Ovary (tissue), 3 donors: Measurements from ENCODE around the gene STRN4.
"Not testable (repeated sequence)": the region's sequence is repeated elsewhere in the genome, so short reads cannot be mapped to it uniquely, and the experiment has no call there.

Experiments
- EP300 ChIP-seq: sonication (generic); formaldehyde crosslinking; IDR thresholded peaks from one replicate; pipeline ENCODE4 v1.6.1; 2017; ENCODE audit warnings: antibody characterized with exemption
- POLR2A ChIP-seq: fragments of 450-650 bp; IDR thresholded peaks from one replicate; pipeline ENCODE4 v1.6.1; 2017; ENCODE audit warnings: antibody characterized with exemption, mild to moderate bottlenecking, moderate library complexity
- TF ChIP-seq, protein P1 (sequence below), 3 donors: fragments of 450-650 bp in 2 of 3; fragments of 200-600 bp in 1 of 3; IDR thresholded peaks; one replicate each; pipeline versions ENCODE4 v1.5.1 to v1.8.0; 2016 to 2022; ENCODE audit warnings: antibody characterized with exemption in 3 of 3, mild to moderate bottlenecking in 1 of 3
- donor health status: DM: no; HTN: no; CAD: no.

DNA sequence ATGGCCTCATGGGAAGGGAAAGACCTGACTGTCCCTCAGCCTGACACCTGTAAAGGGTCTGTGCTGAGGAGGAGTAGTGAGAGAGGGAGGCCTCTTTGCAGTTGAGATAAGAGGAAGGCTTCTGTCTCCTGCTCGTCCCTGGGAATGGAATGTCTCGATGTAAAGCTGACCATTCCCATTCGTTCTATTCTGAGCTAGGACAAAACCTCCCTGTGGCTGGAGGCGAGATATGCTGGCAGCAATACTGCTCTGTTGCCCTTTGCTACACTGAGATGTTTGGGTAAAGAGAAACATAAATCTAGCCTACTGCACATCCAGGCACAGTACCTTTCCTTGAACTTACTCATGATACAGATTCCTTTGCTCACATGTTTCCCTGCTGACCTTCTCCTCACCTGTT lies 22.5 kb upstream of the STRN4 start:
- TF ChIP-seq, protein P1, sequence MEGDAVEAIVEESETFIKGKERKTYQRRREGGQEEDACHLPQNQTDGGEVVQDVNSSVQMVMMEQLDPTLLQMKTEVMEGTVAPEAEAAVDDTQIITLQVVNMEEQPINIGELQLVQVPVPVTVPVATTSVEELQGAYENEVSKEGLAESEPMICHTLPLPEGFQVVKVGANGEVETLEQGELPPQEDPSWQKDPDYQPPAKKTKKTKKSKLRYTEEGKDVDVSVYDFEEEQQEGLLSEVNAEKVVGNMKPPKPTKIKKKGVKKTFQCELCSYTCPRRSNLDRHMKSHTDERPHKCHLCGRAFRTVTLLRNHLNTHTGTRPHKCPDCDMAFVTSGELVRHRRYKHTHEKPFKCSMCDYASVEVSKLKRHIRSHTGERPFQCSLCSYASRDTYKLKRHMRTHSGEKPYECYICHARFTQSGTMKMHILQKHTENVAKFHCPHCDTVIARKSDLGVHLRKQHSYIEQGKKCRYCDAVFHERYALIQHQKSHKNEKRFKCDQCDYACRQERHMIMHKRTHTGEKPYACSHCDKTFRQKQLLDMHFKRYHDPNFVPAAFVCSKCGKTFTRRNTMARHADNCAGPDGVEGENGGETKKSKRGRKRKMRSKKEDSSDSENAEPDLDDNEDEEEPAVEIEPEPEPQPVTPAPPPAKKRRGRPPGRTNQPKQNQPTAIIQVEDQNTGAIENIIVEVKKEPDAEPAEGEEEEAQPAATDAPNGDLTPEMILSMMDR (IDR thresholded peaks at IDR 0.05): not testable (repeated sequence)
- not testable (repeated sequence) for TF ChIP-seq EP300, POLR2A
